Heart left ventricle (tissue), 13 donors: ENCODE results near the gene LGI2.

Experiments
- POLR2A ChIP-seq, 2 donors: fragments of 450-650 bp; IDR thresholded peaks; one replicate each; pipeline ENCODE4 v1.6.1; 2017; ENCODE audit warnings: antibody characterized with exemption in 2 of 2, mild to moderate bottlenecking in 2 of 2, moderate library complexity in 2 of 2
- TF ChIP-seq, protein P1 (sequence below), 12 donors: fragments of 200-600 bp; sonication (generic) in 4 of 12; IDR thresholded peaks; one replicate each; pipeline versions ENCODE4 v1.5.0 to v1.8.0; 2018 to 2022; ENCODE audit warnings: antibody characterized with exemption in 12 of 12, mild to moderate bottlenecking in 5 of 12
- donor health status: ischemic (EF 13 %, LVEDD 7.1; RV severe dilation, severe dysfunction).
- donor health status: DM: no; HTN: yes; CAD: no.
- donor health status: DM: no; HTN: no; CAD: no.
- donor health status: ischemic (EF 25% LVEDD 6.9; RV normal size, moderate dysfunction).
- donor health status: ischemic (EF 25% LVEDD 5.7; RV mildly dilated, moderate dysfunction).
- donor health status: ischemic (EF 35%, LVEDD 5.7; RV mildly dilated, moderate dysfunction).
- donor health status: nonischemic (EF 11% LVEDD 7.7; RV severe dilation, severe dysfunction).
- donor health status: DM: yes; HTN: yes; CAD: no.
- donor health status: PGD.
- donor health status: ischemic (EF 29% LVEDD 5.4; RV normal size, mild dysfunction).
- donor health status: nonischemic (EF 23%, LVEDD 6.1; RV moderate dilation, normal function).

DNA sequence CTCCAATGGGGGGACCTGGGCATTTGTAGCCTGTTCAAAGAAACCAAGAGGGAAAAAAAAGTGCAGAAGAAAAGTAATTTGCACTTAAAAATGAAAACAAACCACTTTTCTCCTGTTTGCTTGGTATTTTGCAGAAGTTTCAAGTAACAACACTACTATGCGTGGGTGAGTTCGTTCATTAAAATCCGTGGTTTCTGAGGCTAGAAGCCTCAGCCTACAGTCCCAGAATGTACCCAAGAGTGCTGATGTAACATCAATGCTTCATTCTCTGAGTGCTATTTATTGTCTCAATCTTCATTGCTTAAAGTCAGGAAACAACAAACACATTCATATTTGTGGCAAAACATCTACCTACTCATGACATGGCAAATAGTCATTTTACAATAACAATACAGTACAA is 29.2 kb downstream of the LGI2 start:
- TF ChIP-seq, protein P1, sequence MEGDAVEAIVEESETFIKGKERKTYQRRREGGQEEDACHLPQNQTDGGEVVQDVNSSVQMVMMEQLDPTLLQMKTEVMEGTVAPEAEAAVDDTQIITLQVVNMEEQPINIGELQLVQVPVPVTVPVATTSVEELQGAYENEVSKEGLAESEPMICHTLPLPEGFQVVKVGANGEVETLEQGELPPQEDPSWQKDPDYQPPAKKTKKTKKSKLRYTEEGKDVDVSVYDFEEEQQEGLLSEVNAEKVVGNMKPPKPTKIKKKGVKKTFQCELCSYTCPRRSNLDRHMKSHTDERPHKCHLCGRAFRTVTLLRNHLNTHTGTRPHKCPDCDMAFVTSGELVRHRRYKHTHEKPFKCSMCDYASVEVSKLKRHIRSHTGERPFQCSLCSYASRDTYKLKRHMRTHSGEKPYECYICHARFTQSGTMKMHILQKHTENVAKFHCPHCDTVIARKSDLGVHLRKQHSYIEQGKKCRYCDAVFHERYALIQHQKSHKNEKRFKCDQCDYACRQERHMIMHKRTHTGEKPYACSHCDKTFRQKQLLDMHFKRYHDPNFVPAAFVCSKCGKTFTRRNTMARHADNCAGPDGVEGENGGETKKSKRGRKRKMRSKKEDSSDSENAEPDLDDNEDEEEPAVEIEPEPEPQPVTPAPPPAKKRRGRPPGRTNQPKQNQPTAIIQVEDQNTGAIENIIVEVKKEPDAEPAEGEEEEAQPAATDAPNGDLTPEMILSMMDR (IDR thresholded peaks at IDR 0.05) = no peak
- TF ChIP-seq POLR2A (IDR thresholded peaks at IDR 0.05) = no peak
